Stimulated activated effector memory CD8-positive, alpha-beta T cell treated with anti-CD3 and anti-CD28 coated beads, Interleukin-12 subunit alpha, Interleukin-12 subunit beta, amount 100 ng/mL, for 72 hours (primary cell): ENCODE measurements around the gene IL1RN.

Experiments
- ATAC-seq: fragments of 150-1000 bp; cut with Tn5 transposase; 2 replicates; pipeline ENCODE4 v1.10.0; 2021
- DNase-seq, 2 donors: peaks; one replicate each; pipeline ENCODE4 v3.0.0; 2021 to 2022; ENCODE audit warnings: low spot score in 2 of 2
- H3K27ac Mint-ChIP-seq: one replicate; pipeline ENCODE4 v1.8.0; 2022; ENCODE audit warnings: mild to moderate bottlenecking, mixed read lengths
- H3K36me3 Mint-ChIP-seq: one replicate; pipeline ENCODE4 v1.8.0; 2022; ENCODE audit warnings: mild to moderate bottlenecking, mixed read lengths
- H3K4me1 Mint-ChIP-seq: one replicate; pipeline ENCODE4 v1.8.0; 2022; ENCODE audit warnings: mixed read lengths
- H3K4me3 Mint-ChIP-seq: one replicate; pipeline ENCODE4 v1.8.0; 2022; ENCODE audit warnings: mild to moderate bottlenecking, mixed read lengths
- H3K9me3 Mint-ChIP-seq: one replicate; pipeline ENCODE4 v1.8.0; 2022; ENCODE audit warnings: mixed read lengths

The IL1RN gene

GRCh38 chr2:113114996-113115395 lies 12.4 kb upstream of the IL1RN start:
- no peaks in the 10 kb centered on the region for H3K9me3 Mint-ChIP-seq
- H3K27ac Mint-ChIP-seq: no peak overlapping the region
- ATAC-seq (no peak), DNase-seq (no peak)
- H3K36me3 Mint-ChIP-seq: no peaks in the 10 kb centered on the region
- H3K4me1 Mint-ChIP-seq: peaks cover 25% of the 10 kb centered on the region
- no peak overlapping the region for H3K4me3 Mint-ChIP-seq

- Mint-ChIP-seq H3K4me3 (peak overlapping the region; percentile 38), H3K9me3 (no peaks in the 10 kb centered on the region), H3K4me1 (peaks cover 32% of the 10 kb centered on the region), H3K36me3 (no peaks in the 10 kb centered on the region), H3K27ac (no peak overlapping the region)
- ATAC-seq (peak; percentile 33), DNase-seq (no peak)
Measured at GRCh38 chr2:113116100-113116958, 11.1 kb upstream of the IL1RN start.

- Mint-ChIP-seq H3K9me3 (no peaks in the 10 kb centered on the region), H3K4me3 (peak overlapping the region; percentile 16), H3K36me3 (no peaks in the 10 kb centered on the region), H3K27ac (peak overlapping the region; percentile 73), H3K4me1 (peaks cover 34% of the 10 kb centered on the region)
- ATAC-seq (peak; percentile 95), DNase-seq (no peak)
Measured at GRCh38 chr2:113117541-113118262, 9.7 kb upstream of the IL1RN start.

GRCh38 chr2:113118263-113118657 lies 9.1 kb upstream of the IL1RN start:
- no peaks in the 10 kb centered on the region for H3K9me3 Mint-ChIP-seq

GRCh38 chr2:113119111-113119510 lies 8.3 kb upstream of the IL1RN start:
- ATAC-seq (no peak), DNase-seq (no peak)
- peaks cover 41% of the 10 kb centered on the region for H3K4me1 Mint-ChIP-seq
- H3K9me3 Mint-ChIP-seq: no peaks in the 10 kb centered on the region
- H3K4me3 Mint-ChIP-seq: no peak overlapping the region
- no peak overlapping the region for H3K27ac Mint-ChIP-seq
- no peaks in the 10 kb centered on the region for H3K36me3 Mint-ChIP-seq

More at GRCh38 chr2:113118263-113118657, 9.1 kb upstream of the IL1RN start:
- no peaks in the 10 kb centered on the region for H3K36me3 Mint-ChIP-seq
- peaks cover 34% of the 10 kb centered on the region for H3K4me1 Mint-ChIP-seq
- H3K4me3 Mint-ChIP-seq: peak overlapping the region; percentile 16
- H3K27ac Mint-ChIP-seq: peak overlapping the region; percentile 73
- ATAC-seq (no peak), DNase-seq (no peak)

- Mint-ChIP-seq H3K4me1 (peaks cover 59% of the 10 kb centered on the region), H3K4me3 (no peak overlapping the region), H3K36me3 (no peaks in the 10 kb centered on the region), H3K27ac (peak overlapping the region; percentile 6), H3K9me3 (no peaks in the 10 kb centered on the region)
- DNase-seq (no peak), ATAC-seq (no peak)
Measured at GRCh38 chr2:113120861-113121260, 6.5 kb upstream of the IL1RN start.

GRCh38 chr2:113122364-113122763 lies 5.0 kb upstream of the IL1RN start:
- Mint-ChIP-seq H3K9me3 (no peaks in the 10 kb centered on the region), H3K4me3 (no peak overlapping the region), H3K27ac (no peak overlapping the region), H3K36me3 (no peaks in the 10 kb centered on the region), H3K4me1 (peaks cover 58% of the 10 kb centered on the region)
- ATAC-seq (no peak), DNase-seq (no peak)

- Mint-ChIP-seq H3K4me3 (peak overlapping the region; percentile 58), H3K27ac (peak overlapping the region; percentile 84), H3K4me1 (peaks cover 53% of the 10 kb centered on the region), H3K36me3 (no peaks in the 10 kb centered on the region), H3K9me3 (no peaks in the 10 kb centered on the region)
- DNase-seq: no peak
- no peak for ATAC-seq
Measured at GRCh38 chr2:113123726-113124125, 3.7 kb upstream of the IL1RN start.

GRCh38 chr2:113124181-113124961 lies 3.0 kb upstream of the IL1RN start:
- no peaks in the 10 kb centered on the region for H3K36me3 Mint-ChIP-seq
- H3K4me1 Mint-ChIP-seq: peaks cover 53% of the 10 kb centered on the region
- no peak for DNase-seq
- ATAC-seq: peak; percentile 70
- peak overlapping the region; percentile 58 for H3K4me3 Mint-ChIP-seq
- peak overlapping the region; percentile 84 for H3K27ac Mint-ChIP-seq
- no peaks in the 10 kb centered on the region for H3K9me3 Mint-ChIP-seq

- ATAC-seq (peak; percentile 43), DNase-seq (no peak)
- H3K36me3 Mint-ChIP-seq: no peaks in the 10 kb centered on the region
- H3K27ac Mint-ChIP-seq: no peak overlapping the region
- no peaks in the 10 kb centered on the region for H3K9me3 Mint-ChIP-seq
- H3K4me1 Mint-ChIP-seq: peaks cover 47% of the 10 kb centered on the region
- peak overlapping the region; percentile 58 for H3K4me3 Mint-ChIP-seq
Measured at GRCh38 chr2:113124984-113125855, 2.2 kb upstream of the IL1RN start.

GRCh38 chr2:113127646-113128570 lies 510 bp downstream of the IL1RN start:
- Mint-ChIP-seq H3K36me3 (no peaks in the 10 kb centered on the region), H3K4me3 (no peak overlapping the region), H3K4me1 (peaks cover 38% of the 10 kb centered on the region), H3K9me3 (no peaks in the 10 kb centered on the region), H3K27ac (peak overlapping the region; percentile 43)
- ATAC-seq: no peak
- DNase-seq: peak in 1 of 2 donors; percentile 45

- ATAC-seq (no peak), DNase-seq (peak in 1 of 2 donors; percentile 43)
- Mint-ChIP-seq H3K36me3 (no peaks in the 10 kb centered on the region), H3K27ac (no peak overlapping the region), H3K9me3 (no peaks in the 10 kb centered on the region), H3K4me3 (no peak overlapping the region), H3K4me1 (peaks cover 25% of the 10 kb centered on the region)
Measured at GRCh38 chr2:113129519-113130078, 2.2 kb downstream of the IL1RN start.

- H3K9me3 Mint-ChIP-seq: no peaks in the 10 kb centered on the region
- H3K4me1 Mint-ChIP-seq: peaks cover 12% of the 10 kb centered on the region
- no peaks in the 10 kb centered on the region for H3K36me3 Mint-ChIP-seq
- H3K4me3 Mint-ChIP-seq: no peak overlapping the region
- H3K27ac Mint-ChIP-seq: no peak overlapping the region
- DNase-seq (peak in 1 of 2 donors; percentile 40), ATAC-seq (no peak)
Measured at GRCh38 chr2:113131352-113132185, 4.2 kb downstream of the IL1RN start.
